Upper lobe of left lung (tissue), 6 donors: ENCODE data around the gene ARHGAP26. TPM values are rescaled to one million over a fixed set of nuclear protein-coding genes. Genes with fewer than 3 reads are reported as not detected.

ENCODE experiments used
- ATAC-seq, 2 donors: fragments of 200-7000 bp; cut with Tn5 transposase; one replicate each; pipeline ENCODE4 v1.9.1; 2022; ENCODE audit warnings: mild to moderate bottlenecking in 2 of 2, moderate library complexity in 2 of 2; ENCODE audit not compliant: low FRiP score in 2 of 2
- DNase-seq, 2 donors: peaks; one replicate each; pipeline ENCODE4 v3.0.0-alpha.2; 2019 to 2020
- H3K27ac ChIP-seq, 4 donors: fragments of 200-600 bp; sonication (generic); one replicate each; pipeline ENCODE4 v1.5.1; 2016 to 2019
- H3K27me3 ChIP-seq, 4 donors: fragments of 200-600 bp; sonication (generic); one replicate each; pipeline ENCODE4 v1.5.1; 2017 to 2019
- H3K36me3 ChIP-seq, 4 donors: fragments of 200-600 bp; sonication (generic); one replicate each; pipeline ENCODE4 v1.5.1; 2016 to 2019
- H3K4me1 ChIP-seq, 4 donors: fragments of 200-600 bp; sonication (generic); one replicate each; pipeline ENCODE4 v1.5.1; 2018 to 2019
- H3K4me3 ChIP-seq, 4 donors: fragments of 200-600 bp; sonication (generic); one replicate each; pipeline ENCODE4 v1.5.1; 2017 to 2019; ENCODE audit warnings: mild to moderate bottlenecking in 2 of 4, moderate library complexity in 1 of 4
- H3K9me3 ChIP-seq, 4 donors: fragments of 200-600 bp; sonication (generic); one replicate each; pipeline ENCODE4 v1.5.1; 2018 to 2019
- CTCF ChIP-seq, 6 experiments: fragments of 450-650 bp in 4 of 6; fragments of 200-600 bp in 2 of 6; sonication (generic) in 2 of 6; IDR thresholded peaks; one replicate each; pipeline ENCODE4 v1.5.1; 2016 to 2019; ENCODE audit warnings: antibody characterized with exemption in 6 of 6
- EP300 ChIP-seq, 4 donors: sonication (generic); formaldehyde crosslinking; IDR thresholded peaks; one replicate each; pipeline ENCODE4 v1.5.1; 2017; ENCODE audit warnings: antibody characterized with exemption in 4 of 4, control low read depth in 2 of 4
- POLR2A ChIP-seq, 4 donors: fragments of 450-650 bp; IDR thresholded peaks; one replicate each; pipeline ENCODE4 v1.5.1; 2016 to 2017; ENCODE audit warnings: antibody characterized with exemption in 4 of 4, mild to moderate bottlenecking in 2 of 4
- POLR2AphosphoS5 ChIP-seq, 2 donors: sonication (generic); formaldehyde crosslinking; IDR thresholded peaks; one replicate each; pipeline ENCODE4 v1.5.1; 2017; ENCODE audit warnings: antibody characterized with exemption in 2 of 2
- WGBS, 2 donors: methylation state at CpG; one replicate each; pipeline ENCODE4 v1.1.5; 2017 to 2018; 5-methylcytosine and 5-hydroxymethylcytosine counted together
- total RNA-seq, 6 donors: library from RNA; depleted of rRNA in 4 of 6; stranded (reverse); fragments of >200 nt in 4 of 6; gene quantifications; one replicate each; pipeline versions ENCODE4 v1.1.0 to v1.2.1, GENCODE V29; 2016 to 2021
- donor health status: DM: no; HTN: no; CAD: no; lungs with moderate emphysema.
- donor health status: DM: no; HTN: yes; CAD: no; lungs with severe emphysema.

Gene ARHGAP26
- total RNA-seq, 6 donors from 2014 or later, result 34.9 to 90.1 (median 38.9) TPM

GRCh38 chr5:142735323-142736246, 34.6 kb upstream of the ARHGAP26 start:
- Histone ChIP-seq H3K27me3 (no peaks in the 10 kb centered on the region), H3K4me1 (peaks cover 0 to 3% (median 0%) of the 10 kb centered on the region in 4 donors), H3K4me3 (no peak overlapping the region), H3K36me3 (no peaks in the 10 kb centered on the region), H3K27ac (no peak overlapping the region), H3K9me3 (no peaks in the 10 kb centered on the region)
- no peak for TF ChIP-seq POLR2A (IDR thresholded peaks at IDR 0.05)
- no peak for TF ChIP-seq EP300 (IDR thresholded peaks at IDR 0.05)
- TF ChIP-seq CTCF (IDR thresholded peaks at IDR 0.05), result no peak
- TF ChIP-seq POLR2AphosphoS5 (IDR thresholded peaks at IDR 0.05), result no peak
- ATAC-seq, result peak in 1 of 2 donors; percentile 39
- WGBS, 2 donors, result 80 to 83% methylated on average over 6 to 8 of the region's 8 CpGs
- no peak for DNase-seq

GRCh38 chr5:142736247-142736632, 33.9 kb upstream of the ARHGAP26 start:
- H3K4me1 ChIP-seq, result peaks cover 0 to 3% (median 0%) of the 10 kb centered on the region in 4 donors
- H3K27ac ChIP-seq, result no peak overlapping the region
- no peak for ATAC-seq
- WGBS, 2 donors, result 79 to 89% methylated on average over 5 to 7 of the region's 7 CpGs
- no peak overlapping the region for H3K4me3 ChIP-seq
- DNase-seq, result no peak
- no peaks in the 10 kb centered on the region for H3K27me3 ChIP-seq
- no peaks in the 10 kb centered on the region for H3K9me3 ChIP-seq
- TF ChIP-seq CTCF (IDR thresholded peaks at IDR 0.05) (no peak), POLR2A (IDR thresholded peaks at IDR 0.05) (no peak), EP300 (IDR thresholded peaks at IDR 0.05) (no peak), POLR2AphosphoS5 (IDR thresholded peaks at IDR 0.05) (no peak)
- H3K36me3 ChIP-seq, result no peaks in the 10 kb centered on the region

- ATAC-seq (no peak), DNase-seq (no peak)
- H3K27ac ChIP-seq, result no peak overlapping the region
- TF ChIP-seq POLR2A (IDR thresholded peaks at IDR 0.05), result no peak
- no peak for TF ChIP-seq CTCF (IDR thresholded peaks at IDR 0.05)
- TF ChIP-seq EP300 (IDR thresholded peaks at IDR 0.05), result no peak
- TF ChIP-seq POLR2AphosphoS5 (IDR thresholded peaks at IDR 0.05), result no peak
- peaks cover 0 to 3% (median 0%) of the 10 kb centered on the region in 4 donors for H3K4me1 ChIP-seq
- H3K9me3 ChIP-seq, result no peaks in the 10 kb centered on the region
- no peak overlapping the region for H3K4me3 ChIP-seq
- 61 to 78% methylated on average over 5 of the region's 5 CpGs for WGBS, 2 donors
- no peaks in the 10 kb centered on the region for H3K36me3 ChIP-seq
- H3K27me3 ChIP-seq, result no peaks in the 10 kb centered on the region
Observed at GRCh38 chr5:142737179-142737578, 33.0 kb upstream of the ARHGAP26 start.

GRCh38 chr5:142740474-142741242, 29.5 kb upstream of the ARHGAP26 start:
- DNase-seq, result no peak
- 74 to 81% methylated on average over 6 of the region's 6 CpGs for WGBS, 2 donors

More at GRCh38 chr5:142740474-142741242, 29.5 kb upstream of the ARHGAP26 start:
- Histone ChIP-seq H3K4me1 (peaks cover 0 to 12% (median 0%) of the 10 kb centered on the region in 4 donors), H3K27ac (no peak overlapping the region), H3K9me3 (no peaks in the 10 kb centered on the region), H3K36me3 (no peaks in the 10 kb centered on the region), H3K27me3 (no peaks in the 10 kb centered on the region), H3K4me3 (no peak overlapping the region)
- peak in 1 of 2 donors; percentile 59 for ATAC-seq
- TF ChIP-seq CTCF (IDR thresholded peaks at IDR 0.05) (no peak), POLR2A (IDR thresholded peaks at IDR 0.05) (no peak)
